MM.1S (cell line): ENCODE results near the gene PLEKHM1.

Source experiments
- CTCF ChIP-seq: fragments of 300-600 bp; sonication (generic); IDR thresholded peaks from 2 replicates; pipeline ENCODE4 v1.5.1; 2016; ENCODE audit warnings: antibody characterized with exemption, low read length, mixed read lengths
- EZH2 ChIP-seq: fragments of 300-600 bp; sonication (generic); optimal IDR thresholded peaks from 2 replicates; pipeline ENCODE3; 2017; ENCODE audit warnings: low read depth, mild to moderate bottlenecking, antibody characterized with exemption, low read length, mixed read lengths
- EZH2phosphoT487 ChIP-seq: fragments of 300-600 bp; sonication (generic); IDR thresholded peaks from 2 replicates; pipeline ENCODE4 v1.6.1; 2018; ENCODE audit warnings: antibody characterized with exemption, low read length

- TF ChIP-seq CTCF (no peak), EZH2phosphoT487 (no peak), EZH2 (no peak)
Measured at GRCh38 chr17:45387739-45388138, 102.8 kb downstream of the PLEKHM1 start.
